Measurements from ENCODE around the gene SCRG1.

GRCh38 chr4:173397604-173398003, 1.3 kb downstream of the SCRG1 start:
- no peak for TF ChIP-seq GATA2 (IDR thresholded peaks at IDR 0.05; ENCODE audit: low read depth, low read length)
- TF ChIP-seq GATA3 (IDR thresholded peaks at IDR 0.05; ENCODE audit: low read depth, low read length) = no peak
